ENCODE measurements around the gene WASHC4.

The WASHC4 gene

DNA sequence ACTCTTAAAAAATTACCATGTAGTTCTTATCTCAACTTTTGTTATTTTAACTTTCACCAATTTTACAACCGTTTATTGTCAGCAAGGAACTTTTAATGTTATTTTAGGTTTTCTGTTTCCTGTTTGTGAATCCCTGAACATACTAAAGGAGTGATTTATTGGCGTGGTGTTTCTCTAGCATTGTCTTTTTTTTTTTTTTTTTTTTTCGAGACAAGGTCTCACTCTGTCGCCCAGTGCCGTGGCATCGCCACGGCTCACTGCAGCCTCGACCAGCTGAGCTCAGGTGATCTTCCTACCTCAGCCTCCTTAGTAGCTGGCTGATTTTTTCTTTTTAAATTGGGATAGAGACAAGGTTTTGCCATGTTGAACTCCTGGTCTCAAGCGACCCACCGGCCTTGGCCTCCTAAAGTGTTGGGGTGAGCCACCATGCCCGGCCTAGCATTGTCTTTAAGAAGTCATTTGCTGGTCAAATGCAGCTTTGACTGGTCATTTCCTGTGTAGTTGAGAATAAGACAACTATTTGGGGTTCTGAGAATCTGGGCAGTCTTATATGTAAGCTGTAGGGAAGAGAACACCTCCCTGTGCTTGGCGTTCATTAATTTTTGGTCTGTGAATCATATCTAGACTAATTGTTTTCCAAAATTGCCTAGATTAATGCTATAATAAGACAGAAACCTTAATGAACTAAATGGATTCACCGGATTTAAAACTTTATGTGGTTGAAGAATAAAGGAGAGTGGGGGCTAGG is 2.1 kb downstream of the WASHC4 start:
- no peak overlapping the region for H3K23ac ChIP-seq (ENCODE audit: low read length)
- no peak overlapping the region for H3K4me3 ChIP-seq (ENCODE audit: low read length)
- H3K27ac ChIP-seq (ENCODE audit: low read depth, low read length) = no peak overlapping the region
- peaks cover 3% of the 10 kb centered on the region for H3K4me1 ChIP-seq (ENCODE audit: control insufficient read depth, low read depth, low read length)
- peak overlapping the region; percentile 8 for H3K4me2 ChIP-seq (ENCODE audit: low read length)
- no peak overlapping the region for H2AK5ac ChIP-seq (ENCODE audit: low read length)
- H2BK120ac ChIP-seq (ENCODE audit: low read depth, low read length) = no peak overlapping the region
- no peak for DNase-seq
- no peak overlapping the region for H2BK5ac ChIP-seq (ENCODE audit: low read length)
- H3K18ac ChIP-seq (ENCODE audit: low read length) = no peak overlapping the region
- peak overlapping the region; percentile 18 for H3K9ac ChIP-seq (ENCODE audit: low read length)
- WGBS (ENCODE audit: extremely low coverage, insufficient coverage, low lambda C conversion rate) = no CpG with 5 or more reads among the region's 13 CpGs
- H3K36me3 ChIP-seq (ENCODE audit: control insufficient read depth, insufficient read depth, low read length) = no peaks in the 10 kb centered on the region
- no peaks in the 10 kb centered on the region for H3K27me3 ChIP-seq (ENCODE audit: insufficient read depth, low read length, poor library complexity)
- H2BK15ac ChIP-seq (replicated peaks; ENCODE audit: low read depth) = no peak overlapping the region
- no peak overlapping the region for H3K56ac ChIP-seq (ENCODE audit: low read length)
- no peak overlapping the region for H4K5ac ChIP-seq (ENCODE audit: low read length)
- H3K79me1 ChIP-seq (ENCODE audit: low read length) = peaks cover 4% of the 10 kb centered on the region
- H3K79me2 ChIP-seq (ENCODE audit: control insufficient read depth, insufficient read depth, low read length) = peaks cover 23% of the 10 kb centered on the region
- H3K4ac ChIP-seq (ENCODE audit: low read depth, low read length) = no peak overlapping the region
- H4K8ac ChIP-seq (ENCODE audit: low read depth, low read length) = no peak overlapping the region

DNA sequence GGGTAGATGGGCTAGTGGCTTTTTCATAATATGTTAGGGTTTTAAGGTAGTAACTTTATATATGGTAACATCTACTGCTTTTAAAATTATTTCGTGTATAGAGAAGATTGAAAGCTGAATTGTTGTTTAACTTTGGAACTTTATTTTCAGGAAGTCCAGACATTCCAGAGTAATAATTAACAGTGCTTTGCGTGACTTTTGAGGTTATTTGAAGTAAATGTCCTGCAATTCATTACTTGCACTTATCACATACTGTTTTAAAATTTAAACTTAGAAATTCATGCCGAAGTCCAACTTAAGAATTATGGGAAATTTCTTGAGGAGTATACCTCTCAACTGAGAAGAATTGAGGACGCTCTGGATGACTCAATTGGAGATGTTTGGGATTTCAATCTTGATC is 3.3 kb downstream of the WASHC4 start:
- no peak overlapping the region for H3K23ac ChIP-seq (ENCODE audit: low read length)
- no peak for DNase-seq
- H3K4me2 ChIP-seq (ENCODE audit: low read length) = no peak overlapping the region
- peaks cover 4% of the 10 kb centered on the region for H3K79me1 ChIP-seq (ENCODE audit: low read length)
- no peak overlapping the region for H4K5ac ChIP-seq (ENCODE audit: low read length)
- H3K4ac ChIP-seq (ENCODE audit: low read depth, low read length) = no peak overlapping the region
- no peak overlapping the region for H2BK120ac ChIP-seq (ENCODE audit: low read depth, low read length)
- no peak overlapping the region for H3K56ac ChIP-seq (ENCODE audit: low read length)
- no peak overlapping the region for H2BK15ac ChIP-seq (replicated peaks; ENCODE audit: low read depth)
- H4K8ac ChIP-seq (ENCODE audit: low read depth, low read length) = no peak overlapping the region
- WGBS (ENCODE audit: extremely low coverage, insufficient coverage, low lambda C conversion rate) = 100% methylated on average over 1 of the region's 4 CpGs
- H3K18ac ChIP-seq (ENCODE audit: low read length) = no peak overlapping the region
- H3K4me3 ChIP-seq (ENCODE audit: low read length) = no peak overlapping the region
- H3K27me3 ChIP-seq (ENCODE audit: insufficient read depth, low read length, poor library complexity) = no peaks in the 10 kb centered on the region
- no peak overlapping the region for H3K27ac ChIP-seq (ENCODE audit: low read depth, low read length)
- peaks cover 23% of the 10 kb centered on the region for H3K79me2 ChIP-seq (ENCODE audit: control insufficient read depth, insufficient read depth, low read length)
- H2AK5ac ChIP-seq (ENCODE audit: low read length) = no peak overlapping the region
- H3K36me3 ChIP-seq (ENCODE audit: control insufficient read depth, insufficient read depth, low read length) = no peaks in the 10 kb centered on the region
- H3K9ac ChIP-seq (ENCODE audit: low read length) = no peak overlapping the region
- peaks cover 3% of the 10 kb centered on the region for H3K4me1 ChIP-seq (ENCODE audit: control insufficient read depth, low read depth, low read length)
- no peak overlapping the region for H2BK5ac ChIP-seq (ENCODE audit: low read length)

DNA sequence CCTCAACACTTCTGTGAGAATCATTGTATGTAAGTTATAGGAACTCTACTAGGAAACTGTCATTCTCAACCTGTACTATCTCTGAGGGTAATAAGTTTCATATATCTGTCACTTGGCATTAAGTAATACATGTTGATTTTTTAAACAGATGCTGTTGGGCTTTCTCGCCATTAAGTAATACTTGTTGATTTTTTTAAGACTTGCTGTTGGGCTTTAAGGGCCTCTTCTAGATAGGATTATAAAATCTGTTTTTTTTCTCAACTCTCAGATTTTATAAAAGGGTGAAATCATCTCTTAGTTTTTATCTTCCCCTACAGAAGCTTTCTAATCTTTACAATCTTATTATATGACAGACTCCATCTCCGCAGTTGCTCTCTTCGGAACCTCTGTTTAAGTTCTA is 5.6 kb downstream of the WASHC4 start:
- no peaks in the 10 kb centered on the region for H3K36me3 ChIP-seq (ENCODE audit: control insufficient read depth, insufficient read depth, low read length)
- no peak overlapping the region for H2AK5ac ChIP-seq (ENCODE audit: low read length)
- DNase-seq = no peak
- peaks cover 4% of the 10 kb centered on the region for H3K79me1 ChIP-seq (ENCODE audit: low read length)
- H4K8ac ChIP-seq (ENCODE audit: low read depth, low read length) = no peak overlapping the region
- H3K4me3 ChIP-seq (ENCODE audit: low read length) = no peak overlapping the region
- WGBS (ENCODE audit: extremely low coverage, insufficient coverage, low lambda C conversion rate) = no CpG with 5 or more reads among the region's 3 CpGs
- H3K79me2 ChIP-seq (ENCODE audit: control insufficient read depth, insufficient read depth, low read length) = peaks cover 22% of the 10 kb centered on the region
- H3K23ac ChIP-seq (ENCODE audit: low read length) = no peak overlapping the region
- no peak overlapping the region for H3K4me2 ChIP-seq (ENCODE audit: low read length)
- H3K27ac ChIP-seq (ENCODE audit: low read depth, low read length) = no peak overlapping the region
- H2BK5ac ChIP-seq (ENCODE audit: low read length) = no peak overlapping the region
- H3K4me1 ChIP-seq (ENCODE audit: control insufficient read depth, low read depth, low read length) = peaks cover 3% of the 10 kb centered on the region
- H3K4ac ChIP-seq (ENCODE audit: low read depth, low read length) = no peak overlapping the region
- no peaks in the 10 kb centered on the region for H3K27me3 ChIP-seq (ENCODE audit: insufficient read depth, low read length, poor library complexity)
- H3K56ac ChIP-seq (ENCODE audit: low read length) = no peak overlapping the region
- H4K5ac ChIP-seq (ENCODE audit: low read length) = no peak overlapping the region
- H3K18ac ChIP-seq (ENCODE audit: low read length) = no peak overlapping the region
- no peak overlapping the region for H3K9ac ChIP-seq (ENCODE audit: low read length)
- H2BK120ac ChIP-seq (ENCODE audit: low read depth, low read length) = no peak overlapping the region
- no peak overlapping the region for H2BK15ac ChIP-seq (replicated peaks; ENCODE audit: low read depth)

DNA sequence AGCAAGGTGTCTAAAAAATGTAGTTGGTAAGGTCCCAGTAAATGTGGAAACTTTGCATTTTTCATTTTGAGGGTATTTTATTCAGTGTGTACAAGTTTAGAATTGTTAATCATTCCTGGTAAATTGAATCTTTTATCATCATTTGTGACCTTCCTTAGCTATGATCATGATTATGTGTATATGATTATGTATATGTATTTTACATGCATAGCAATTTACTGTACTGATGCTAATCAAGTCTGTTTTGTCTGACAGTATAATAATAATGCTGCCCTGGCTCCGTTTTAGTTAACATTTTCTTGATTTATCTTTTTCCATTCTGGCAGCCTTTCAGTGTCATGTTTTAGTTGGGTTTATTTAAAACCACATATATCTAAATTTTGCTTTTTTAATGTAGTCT is 9.4 kb downstream of the WASHC4 start:
- WGBS (ENCODE audit: extremely low coverage, insufficient coverage, low lambda C conversion rate) = no CpG with 5 or more reads among the region's 1 CpG
- no peak overlapping the region for H2BK15ac ChIP-seq (replicated peaks; ENCODE audit: low read depth)
- H3K9ac ChIP-seq (ENCODE audit: low read length) = no peak overlapping the region
- H3K18ac ChIP-seq (ENCODE audit: low read length) = no peak overlapping the region
- no peak overlapping the region for H4K8ac ChIP-seq (ENCODE audit: low read depth, low read length)
- no peaks in the 10 kb centered on the region for H3K4me1 ChIP-seq (ENCODE audit: control insufficient read depth, low read depth, low read length)
- H3K27ac ChIP-seq (ENCODE audit: low read depth, low read length) = no peak overlapping the region
- no peaks in the 10 kb centered on the region for H3K27me3 ChIP-seq (ENCODE audit: insufficient read depth, low read length, poor library complexity)
- peaks cover 2% of the 10 kb centered on the region for H3K36me3 ChIP-seq (ENCODE audit: control insufficient read depth, insufficient read depth, low read length)
- H3K4ac ChIP-seq (ENCODE audit: low read depth, low read length) = no peak overlapping the region
- H2BK5ac ChIP-seq (ENCODE audit: low read length) = no peak overlapping the region
- H3K4me2 ChIP-seq (ENCODE audit: low read length) = no peak overlapping the region
- no peak overlapping the region for H3K4me3 ChIP-seq (ENCODE audit: low read length)
- no peak overlapping the region for H3K23ac ChIP-seq (ENCODE audit: low read length)
- no peak for DNase-seq
- peaks cover 2% of the 10 kb centered on the region for H3K79me1 ChIP-seq (ENCODE audit: low read length)
- H2BK120ac ChIP-seq (ENCODE audit: low read depth, low read length) = no peak overlapping the region
- no peak overlapping the region for H3K56ac ChIP-seq (ENCODE audit: low read length)
- H3K79me2 ChIP-seq (ENCODE audit: control insufficient read depth, insufficient read depth, low read length) = peaks cover 4% of the 10 kb centered on the region
- H4K5ac ChIP-seq (ENCODE audit: low read length) = no peak overlapping the region
- no peak overlapping the region for H2AK5ac ChIP-seq (ENCODE audit: low read length)

DNA sequence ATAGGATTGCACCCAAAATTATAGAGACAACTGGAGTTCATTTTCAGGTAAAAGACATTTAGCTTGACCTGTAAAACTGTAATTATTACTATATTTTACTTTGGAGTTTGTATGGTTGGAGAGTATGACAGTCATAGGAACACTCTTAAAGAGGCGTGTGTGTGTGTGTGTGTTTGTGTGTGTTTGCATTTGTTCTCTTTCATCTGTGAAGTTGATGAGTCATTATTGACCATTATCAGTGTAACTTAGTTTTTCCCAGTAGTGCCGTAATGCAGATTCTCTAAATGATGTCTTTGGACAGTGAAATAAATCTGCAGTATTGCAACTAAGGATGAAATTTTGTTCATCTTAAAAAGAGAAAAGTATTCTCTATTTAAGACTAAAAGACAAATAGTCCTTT is 13.0 kb downstream of the WASHC4 start:
- Histone ChIP-seq H3K79me2 (ENCODE audit: control insufficient read depth, insufficient read depth, low read length) (no peaks in the 10 kb centered on the region), H3K4ac (ENCODE audit: low read depth, low read length) (no peak overlapping the region), H4K8ac (ENCODE audit: low read depth, low read length) (no peak overlapping the region), H3K4me2 (ENCODE audit: low read length) (no peak overlapping the region), H2AK5ac (ENCODE audit: low read length) (no peak overlapping the region), H3K23ac (ENCODE audit: low read length) (no peak overlapping the region), H3K4me1 (ENCODE audit: control insufficient read depth, low read depth, low read length) (no peaks in the 10 kb centered on the region), H3K9ac (ENCODE audit: low read length) (no peak overlapping the region), H3K27ac (ENCODE audit: low read depth, low read length) (no peak overlapping the region), H3K4me3 (ENCODE audit: low read length) (no peak overlapping the region), H3K18ac (ENCODE audit: low read length) (no peak overlapping the region), H2BK15ac (replicated peaks; ENCODE audit: low read depth) (no peak overlapping the region), H2BK120ac (ENCODE audit: low read depth, low read length) (no peak overlapping the region), H3K79me1 (ENCODE audit: low read length) (no peaks in the 10 kb centered on the region), H3K56ac (ENCODE audit: low read length) (no peak overlapping the region), H3K36me3 (ENCODE audit: control insufficient read depth, insufficient read depth, low read length) (peaks cover 2% of the 10 kb centered on the region), H2BK5ac (ENCODE audit: low read length) (no peak overlapping the region), H4K5ac (ENCODE audit: low read length) (no peak overlapping the region), H3K27me3 (ENCODE audit: insufficient read depth, low read length, poor library complexity) (no peaks in the 10 kb centered on the region)
- no CpG with 5 or more reads among the region's 2 CpGs for WGBS (ENCODE audit: extremely low coverage, insufficient coverage, low lambda C conversion rate)
- no peak for DNase-seq

DNA sequence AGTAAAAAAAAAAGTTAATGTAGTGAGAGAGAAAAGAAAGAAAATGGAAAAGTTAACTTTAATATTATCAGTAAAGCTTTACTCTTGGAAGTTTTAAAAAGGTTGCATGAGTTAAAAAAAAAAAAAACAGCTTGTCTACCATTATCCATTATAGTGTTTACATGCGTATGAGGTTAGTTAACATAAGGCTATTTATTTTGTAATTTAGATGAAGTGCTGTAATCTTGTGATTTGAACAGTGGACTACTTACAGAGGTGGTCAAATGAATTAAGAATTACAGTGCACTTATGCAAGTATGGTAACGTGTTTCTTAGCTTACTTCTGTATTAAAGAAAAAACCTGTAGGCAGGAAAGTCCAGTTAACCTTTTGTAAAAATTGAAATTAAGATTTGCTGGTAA is 30.7 kb downstream of the WASHC4 start:
- no peak overlapping the region for H2BK5ac ChIP-seq (ENCODE audit: low read length)
- no peak overlapping the region for H2BK120ac ChIP-seq (ENCODE audit: low read depth, low read length)
- H3K4me3 ChIP-seq (ENCODE audit: low read length) = no peak overlapping the region
- H3K27me3 ChIP-seq (ENCODE audit: insufficient read depth, low read length, poor library complexity) = no peaks in the 10 kb centered on the region
- H3K79me2 ChIP-seq (ENCODE audit: control insufficient read depth, insufficient read depth, low read length) = no peaks in the 10 kb centered on the region
- H3K9ac ChIP-seq (ENCODE audit: low read length) = no peak overlapping the region
- H3K79me1 ChIP-seq (ENCODE audit: low read length) = no peaks in the 10 kb centered on the region
- no peaks in the 10 kb centered on the region for H3K36me3 ChIP-seq (ENCODE audit: control insufficient read depth, insufficient read depth, low read length)
- H3K18ac ChIP-seq (ENCODE audit: low read length) = no peak overlapping the region
- H3K56ac ChIP-seq (ENCODE audit: low read length) = no peak overlapping the region
- H3K4ac ChIP-seq (ENCODE audit: low read depth, low read length) = no peak overlapping the region
- no peak overlapping the region for H4K8ac ChIP-seq (ENCODE audit: low read depth, low read length)
- H4K5ac ChIP-seq (ENCODE audit: low read length) = no peak overlapping the region
- H2BK15ac ChIP-seq (replicated peaks; ENCODE audit: low read depth) = no peak overlapping the region
- no peak for DNase-seq
- no peak overlapping the region for H3K27ac ChIP-seq (ENCODE audit: low read depth, low read length)
- H3K4me1 ChIP-seq (ENCODE audit: control insufficient read depth, low read depth, low read length) = no peaks in the 10 kb centered on the region
- H2AK5ac ChIP-seq (ENCODE audit: low read length) = no peak overlapping the region
- H3K23ac ChIP-seq (ENCODE audit: low read length) = no peak overlapping the region
- WGBS (ENCODE audit: extremely low coverage, insufficient coverage, low lambda C conversion rate) = no CpG with 5 or more reads among the region's 2 CpGs
- no peak overlapping the region for H3K4me2 ChIP-seq (ENCODE audit: low read length)

Data from mesendoderm (in vitro differentiated cells).